HCT116 (cell line): Measurements from ENCODE around the gene MSLN. TPM values are rescaled to one million over a fixed set of nuclear protein-coding genes. Genes with fewer than 3 reads are reported as not detected.
A peak's percentile ranks its signal among the peaks of the same experiment; 100 is the strongest.

ENCODE experiments used
- ATAC-seq: fragments of 200-7000 bp; cut with Tn5 transposase; 2 replicates; pipeline ENCODE4 v1.9.1; 2020; ENCODE audit warnings: mild to moderate bottlenecking, moderate library complexity
- BruUV-seq: library from RNA; stranded (reverse); fragments of 400-500 nt; replicated peaks from 2 replicates; lab custom pipeline; 2021; lab: Mats Ljungman, UMichigan
- CTCF ChIA-PET: fragments of 300-600 bp; sonication (Branson Sonifier 250); formaldehyde crosslinking; loops from one replicate; lab custom pipeline; 2021; ENCODE audit warnings: antibody characterized with exemption; lab: Charles Lee
- POLR2A ChIA-PET: fragments of 300-600, 350-600 bp; sonication (Branson Sonifier 250); formaldehyde crosslinking; loops from one replicate; lab custom pipeline; 2021; ENCODE audit warnings: antibody characterized with exemption; lab: Charles Lee
- RAD21 ChIA-PET, 2 experiments: fragments of 300-600 bp; sonication (Branson Sonifier 250); formaldehyde crosslinking; loops; one replicate each; lab custom pipeline; 2023; ENCODE audit warnings: low total read pairs in 2 of 2; ENCODE audit not compliant: uncharacterized antibody in 2 of 2, unreplicated experiment in 2 of 2, low non-redundant PET in 1 of 2; lab: Charles Lee
- DNase-seq: peaks from one replicate; pipeline ENCODE4 v3.0.0-alpha.2; 2010; ENCODE audit warnings: low read depth, low spot score
- H2AFZ ChIP-seq: fragments of 200-600 bp; shearing (Covaris generic), sonication (generic); 2 replicates; pipeline ENCODE4 v1.6.1; 2017; ENCODE audit warnings: low read depth, mixed run types, mixed read lengths, antibody characterized with exemption, low read length; ENCODE audit not compliant: poor library complexity, severe bottlenecking
- H3K27ac ChIP-seq: 2 replicates; pipeline ENCODE4 v1.5.1; 2012; ENCODE audit warnings: low read depth, low read length
- H3K27me3 ChIP-seq: fragments of 200-600 bp; sonication (generic); 2 replicates; pipeline ENCODE4 v1.6.1; 2016; ENCODE audit warnings: mixed run types, low read length, mixed read lengths; ENCODE audit not compliant: insufficient read depth
- H3K36me3 ChIP-seq, 2 experiments: fragments of 200-500 bp in 1 of 2; fragments of 200-600 bp in 1 of 2; sonication (Bioruptor generic) in 1 of 2; sonication (generic) in 1 of 2; 2 replicates each; pipeline versions ENCODE4 v1.5.1 to v1.6.1; 2014 to 2016; ENCODE audit warnings: low read length in 2 of 2, inconsistent platforms in 1 of 2, mixed read lengths in 1 of 2, mixed run types in 1 of 2; ENCODE audit not compliant: insufficient read depth in 2 of 2, control insufficient read depth in 1 of 2
- H3K4me1 ChIP-seq, 2 experiments: fragments of 200-600 bp in 1 of 2; sonication (generic) in 1 of 2; 2 replicates each; pipeline versions ENCODE4 v1.5.1 to v1.6.1; 2012 to 2017; ENCODE audit warnings: low read length in 2 of 2, inconsistent platforms in 1 of 2, mild to moderate bottlenecking in 1 of 2, mixed read lengths in 1 of 2, mixed run types in 1 of 2, moderate library complexity in 1 of 2; ENCODE audit not compliant: insufficient read depth in 2 of 2, control insufficient read depth in 1 of 2
- H3K4me2 ChIP-seq: fragments of 200-600 bp; sonication (generic); 2 replicates; pipeline ENCODE4 v1.6.1; 2017; ENCODE audit warnings: mixed run types, low read length, mixed read lengths
- H3K4me3 ChIP-seq, 2 experiments: fragments of 200-600 bp in 1 of 2; sonication (generic) in 1 of 2; replicated peaks in 1 of 2; 2 replicates each; pipeline ENCODE4 v1.5.1; 2011 to 2016; ENCODE audit warnings: low read length in 2 of 2, control low read depth in 1 of 2, low read depth in 1 of 2, mild to moderate bottlenecking in 1 of 2, mixed read lengths in 1 of 2, mixed run types in 1 of 2
- H3K79me2 ChIP-seq: fragments of 200-600 bp; sonication (generic); 2 replicates; pipeline ENCODE4 v1.6.1; 2017; ENCODE audit warnings: mild to moderate bottlenecking, mixed run types, low read length, moderate library complexity, mixed read lengths; ENCODE audit not compliant: insufficient read depth
- H3K9ac ChIP-seq: fragments of 200-600 bp; sonication (generic); 2 replicates; pipeline ENCODE4 v1.6.1; 2016; ENCODE audit warnings: low read length, mixed read lengths
- H3K9me2 ChIP-seq: fragments of 200-600 bp; sonication (generic), shearing (Covaris generic); 2 replicates; pipeline ENCODE4 v1.6.1; 2017; ENCODE audit warnings: mixed run types, mild to moderate bottlenecking, moderate library complexity; ENCODE audit not compliant: insufficient read depth
- H3K9me3 ChIP-seq, 2 experiments: fragments of 200-500 bp in 1 of 2; fragments of 200-600 bp in 1 of 2; sonication (Bioruptor generic) in 1 of 2; sonication (generic) in 1 of 2; 2 replicates each; pipeline ENCODE4 v1.6.1; 2014 to 2017; ENCODE audit warnings: low read length in 2 of 2, mixed read lengths in 2 of 2, inconsistent platforms in 1 of 2, low read depth in 1 of 2, mild to moderate bottlenecking in 1 of 2, mixed run types in 1 of 2, moderate library complexity in 1 of 2; ENCODE audit not compliant: control insufficient read depth in 1 of 2, insufficient read depth in 1 of 2
- H4K20me1 ChIP-seq: fragments of 200-600 bp; sonication (generic), shearing (Covaris generic); 2 replicates; pipeline ENCODE4 v1.6.1; 2017; ENCODE audit warnings: mixed run types, mild to moderate bottlenecking, moderate library complexity; ENCODE audit not compliant: insufficient read depth
- EGR1 ChIP-seq: IDR thresholded peaks from 2 replicates; pipeline ENCODE4 v1.6.1; 2012; ENCODE audit warnings: low read depth
- ELF1 ChIP-seq: IDR thresholded peaks from 2 replicates; pipeline ENCODE4 v1.6.1; 2012; ENCODE audit warnings: low read depth, borderline replicate concordance
- EZH2 ChIP-seq: fragments of 200-600 bp; sonication (generic); IDR thresholded peaks from 2 replicates; pipeline ENCODE4 v1.6.1; 2017; ENCODE audit warnings: antibody characterized with exemption, mixed run types
- EZH2phosphoT487 ChIP-seq: fragments of 200-600 bp; IDR thresholded peaks from 2 replicates; pipeline ENCODE4 v1.6.1; 2018; ENCODE audit warnings: antibody characterized with exemption, borderline replicate concordance
- FOSL1 ChIP-seq: IDR thresholded peaks from 2 replicates; pipeline ENCODE4 v1.6.1; 2012; ENCODE audit warnings: low read depth
- POLR2A ChIP-seq: IDR thresholded peaks from 2 replicates; pipeline ENCODE4 v1.7.0; 2011; ENCODE audit warnings: borderline replicate concordance; ENCODE audit not compliant: insufficient read depth, insufficient read length; ENCODE audit errors: extremely low read depth
- POLR2AphosphoS5 ChIP-seq: IDR thresholded peaks from 2 replicates; pipeline ENCODE4 v1.6.1; 2011; ENCODE audit warnings: mild to moderate bottlenecking, low read depth, low read length, moderate library complexity
- RAD21 ChIP-seq: IDR thresholded peaks from 2 replicates; pipeline ENCODE4 v1.6.1; 2012; ENCODE audit warnings: low read depth, mild to moderate bottlenecking
- REST ChIP-seq: IDR thresholded peaks from 2 replicates; pipeline ENCODE4 v1.6.1; 2012; ENCODE audit warnings: low read depth
- SIN3A ChIP-seq: IDR thresholded peaks from 2 replicates; pipeline ENCODE4 v1.6.1; 2012; ENCODE audit warnings: low read depth
- SP1 ChIP-seq: IDR thresholded peaks from 2 replicates; pipeline ENCODE4 v1.6.1; 2012; ENCODE audit warnings: low read depth
- SRF ChIP-seq: IDR thresholded peaks from 2 replicates; pipeline ENCODE4 v1.6.1; 2012; ENCODE audit warnings: low read depth
- TCF7L2 ChIP-seq: IDR thresholded peaks from 2 replicates; pipeline ENCODE4 v1.7.0; 2011; ENCODE audit warnings: borderline replicate concordance, inconsistent platforms; ENCODE audit not compliant: insufficient read depth, insufficient read length; ENCODE audit errors: extremely low read depth
- YY1 ChIP-seq: IDR thresholded peaks from 2 replicates; pipeline ENCODE4 v1.6.1; 2011; ENCODE audit warnings: low read length, low read depth, moderate library complexity, mild to moderate bottlenecking; ENCODE audit not compliant: insufficient replicate concordance; ENCODE audit errors: extremely low read depth
- ZBTB33 ChIP-seq: IDR thresholded peaks from 2 replicates; pipeline ENCODE4 v1.6.1; 2011; ENCODE audit warnings: mild to moderate bottlenecking, low read length, moderate library complexity; ENCODE audit not compliant: insufficient replicate concordance; ENCODE audit errors: extremely low read depth
- ZFX ChIP-seq: fragments of 450-650 bp; IDR thresholded peaks from 2 replicates; pipeline ENCODE4 v1.6.1; 2017
- intact Hi-C: fragments of 100-400 bp; cut with micrococcal nuclease; formaldehyde crosslinking; loops from 2 replicates; pipeline ENCODE4 v1.10.0; 2022
- total RNA-seq: library from RNA; stranded (reverse); gene quantifications from one replicate; pipeline ENCODE4 v1.2.1, GENCODE V29; 2021; ENCODE audit not compliant: unreplicated experiment
- TF ChIP-seq, protein P1 (sequence below): IDR thresholded peaks from 2 replicates; pipeline ENCODE4 v1.6.1; 2012
- TF ChIP-seq, protein P2 (sequence below): IDR thresholded peaks from 2 replicates; pipeline ENCODE4 v1.6.1; 2012

MSLN gene
- total RNA-seq, 1 experiment from 2014 or later, result 40.9 TPM

DNA sequence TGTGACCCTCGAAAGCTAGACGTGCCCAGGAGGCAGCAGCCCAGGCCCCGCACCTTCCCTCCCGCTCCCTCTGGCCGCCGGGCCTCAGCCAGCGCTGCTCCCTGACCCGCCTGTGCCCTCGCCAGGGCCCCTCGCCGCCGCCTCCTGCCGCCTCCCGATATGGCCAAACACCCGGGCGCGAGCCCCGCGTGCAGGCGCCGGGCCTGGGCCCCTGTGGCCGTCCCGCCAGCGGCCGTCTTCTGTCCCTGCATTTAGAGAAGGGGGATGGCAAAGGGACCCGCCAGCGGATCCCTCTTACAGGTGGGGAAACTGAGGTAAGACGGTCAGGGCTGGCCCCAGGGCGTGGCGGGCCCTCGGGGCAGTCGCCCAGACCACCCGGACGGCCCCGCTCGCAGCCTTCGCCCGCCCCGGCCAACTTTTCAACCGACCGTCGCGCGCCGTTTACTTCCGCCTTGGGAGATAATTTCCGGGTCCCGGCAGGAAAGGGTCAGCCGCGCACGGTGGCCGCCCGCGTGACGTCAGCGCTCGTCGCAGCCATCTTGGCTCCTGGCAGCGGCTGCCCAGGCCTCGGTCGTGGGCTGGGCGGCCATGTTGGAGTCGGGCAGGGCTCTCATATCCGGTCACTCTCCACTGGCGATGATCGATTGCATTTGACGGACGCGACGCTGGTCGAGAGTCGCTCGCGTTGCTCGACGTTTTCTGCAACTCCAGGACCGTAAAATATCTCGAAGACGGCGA, 47.0 kb downstream of the MSLN start:
- no peaks in the 10 kb centered on the region for H3K27me3 ChIP-seq
- CTCF ChIA-PET, result no interaction called here
- no peaks in the 10 kb centered on the region; a peak in 1 of 4 replicates for H3K9me3 ChIP-seq
- peak overlapping the region; percentile 93 for H3K4me2 ChIP-seq
- BruUV-seq, result no TSS peak
- H3K4me3 ChIP-seq, result peak overlapping the region; percentile 74 to 93
- POLR2A ChIA-PET, result interaction anchor here (1.6 kb wide), 1 partner anchor 19 kb away, joined by 3 read pairs; the partner anchor contains the start of genes CHTF18 and RPUSD1
- peak overlapping the region; percentile 73 for H2AFZ ChIP-seq
- H3K4me1 ChIP-seq, result peaks cover 4 to 18% of the 10 kb centered on the region in 2 experiments; a peak in 3 of 4 replicates
- H3K9me2 ChIP-seq, result no peaks in the 10 kb centered on the region
- intact Hi-C loops, result no loop called here
- H4K20me1 ChIP-seq, result no peaks in the 10 kb centered on the region
- DNase-seq, result peak; percentile 87
- peak overlapping the region; percentile 86 for H3K9ac ChIP-seq
- peaks cover 10% of the 10 kb centered on the region; the same call in 1 of the 2 replicates for H3K79me2 ChIP-seq
- peak; percentile 91 for ATAC-seq
- no peaks in the 10 kb centered on the region for H3K36me3 ChIP-seq
- H3K27ac ChIP-seq, result peak overlapping the region; percentile 99
- RAD21 ChIA-PET, result no interaction called here
- TF ChIP-seq ZFX (peak; percentile 90; the same call in 1 of the 2 replicates), YY1 (peak; percentile 100), FOSL1 (no peak), RAD21 (no peak), ZBTB33 (peak; percentile 44), EGR1 (peak; percentile 87), TCF7L2 (peak; percentile 33), POLR2AphosphoS5 (peak; percentile 90), ELF1 (no peak; the same call in 1 of the 2 replicates), POLR2A (peak; percentile 74), SIN3A (peak; percentile 78), EZH2 (no peak), EZH2phosphoT487 (no peak), REST (no peak), SP1 (no peak; the same call in 1 of the 2 replicates), SRF (no peak)
- TF ChIP-seq, protein P1, sequence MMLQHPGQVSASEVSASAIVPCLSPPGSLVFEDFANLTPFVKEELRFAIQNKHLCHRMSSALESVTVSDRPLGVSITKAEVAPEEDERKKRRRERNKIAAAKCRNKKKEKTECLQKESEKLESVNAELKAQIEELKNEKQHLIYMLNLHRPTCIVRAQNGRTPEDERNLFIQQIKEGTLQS, result no peak
- TF ChIP-seq, protein P2, sequence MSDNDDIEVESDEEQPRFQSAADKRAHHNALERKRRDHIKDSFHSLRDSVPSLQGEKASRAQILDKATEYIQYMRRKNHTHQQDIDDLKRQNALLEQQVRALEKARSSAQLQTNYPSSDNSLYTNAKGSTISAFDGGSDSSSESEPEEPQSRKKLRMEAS, result peak; percentile 78
